Measurements from ENCODE around the gene KAT2B. TPM values are rescaled to one million over a fixed set of nuclear protein-coding genes. Genes with fewer than 3 reads are reported as not detected.

KAT2B gene
- total RNA-seq, result 64.2 TPM

DNA sequence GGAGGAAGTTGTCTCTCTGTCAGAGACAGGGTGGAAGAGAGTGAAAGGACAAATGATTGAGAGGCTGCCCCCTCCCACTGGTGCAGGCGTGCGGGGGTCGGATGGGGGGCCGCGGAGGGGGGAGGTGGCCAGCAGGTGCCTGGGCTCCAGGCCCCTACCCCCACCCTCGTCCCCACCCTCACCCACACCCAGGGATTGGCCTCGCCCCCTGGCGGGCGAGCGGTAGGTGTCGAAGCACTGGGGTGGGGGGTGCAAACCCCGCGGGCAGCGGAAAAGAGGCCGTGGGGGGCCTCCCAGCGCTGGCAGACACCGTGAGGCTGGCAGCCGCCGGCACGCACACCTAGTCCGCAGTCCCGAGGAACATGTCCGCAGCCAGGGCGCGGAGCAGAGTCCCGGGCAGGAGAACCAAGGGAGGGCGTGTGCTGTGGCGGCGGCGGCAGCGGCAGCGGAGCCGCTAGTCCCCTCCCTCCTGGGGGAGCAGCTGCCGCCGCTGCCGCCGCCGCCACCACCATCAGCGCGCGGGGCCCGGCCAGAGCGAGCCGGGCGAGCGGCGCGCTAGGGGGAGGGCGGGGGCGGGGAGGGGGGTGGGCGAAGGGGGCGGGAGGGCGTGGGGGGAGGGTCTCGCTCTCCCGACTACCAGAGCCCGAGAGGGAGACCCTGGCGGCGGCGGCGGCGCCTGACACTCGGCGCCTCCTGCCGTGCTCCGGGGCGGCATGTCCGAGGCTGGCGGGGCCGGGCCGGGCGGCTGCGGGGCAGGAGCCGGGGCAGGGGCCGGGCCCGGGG, at the start of gene KAT2B:
KAT2B (plus strand) TSS at position 682 of the 783 bp plus-strand sequence; CDS start at position 714, 32 bp downstream.

DNA sequence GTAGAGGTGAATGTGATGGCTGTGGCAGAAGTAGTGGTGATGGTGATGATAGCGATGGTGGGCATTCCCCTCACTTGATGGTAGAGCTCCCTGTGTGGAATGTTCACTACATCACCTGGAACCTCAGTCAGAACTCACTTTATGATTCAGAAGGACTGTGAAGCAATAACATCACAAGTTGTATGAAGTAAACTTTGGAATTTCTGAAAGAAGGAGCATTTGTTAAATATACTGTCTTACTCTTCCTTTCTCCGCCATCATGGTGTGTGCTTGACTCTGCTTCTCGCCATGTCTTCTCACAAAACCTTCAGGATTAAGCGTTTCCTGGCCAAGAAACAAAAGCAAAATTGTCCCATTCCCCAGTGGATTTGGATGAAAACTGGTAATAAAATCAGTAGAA, 28.1 kb upstream of the KAT2B start, which contains the start of gene PP2D1:
PP2D1 (minus strand) TSS at position 101 of the 400 bp plus-strand sequence. CDS start 192 bp downstream, outside the sequence.

DNA sequence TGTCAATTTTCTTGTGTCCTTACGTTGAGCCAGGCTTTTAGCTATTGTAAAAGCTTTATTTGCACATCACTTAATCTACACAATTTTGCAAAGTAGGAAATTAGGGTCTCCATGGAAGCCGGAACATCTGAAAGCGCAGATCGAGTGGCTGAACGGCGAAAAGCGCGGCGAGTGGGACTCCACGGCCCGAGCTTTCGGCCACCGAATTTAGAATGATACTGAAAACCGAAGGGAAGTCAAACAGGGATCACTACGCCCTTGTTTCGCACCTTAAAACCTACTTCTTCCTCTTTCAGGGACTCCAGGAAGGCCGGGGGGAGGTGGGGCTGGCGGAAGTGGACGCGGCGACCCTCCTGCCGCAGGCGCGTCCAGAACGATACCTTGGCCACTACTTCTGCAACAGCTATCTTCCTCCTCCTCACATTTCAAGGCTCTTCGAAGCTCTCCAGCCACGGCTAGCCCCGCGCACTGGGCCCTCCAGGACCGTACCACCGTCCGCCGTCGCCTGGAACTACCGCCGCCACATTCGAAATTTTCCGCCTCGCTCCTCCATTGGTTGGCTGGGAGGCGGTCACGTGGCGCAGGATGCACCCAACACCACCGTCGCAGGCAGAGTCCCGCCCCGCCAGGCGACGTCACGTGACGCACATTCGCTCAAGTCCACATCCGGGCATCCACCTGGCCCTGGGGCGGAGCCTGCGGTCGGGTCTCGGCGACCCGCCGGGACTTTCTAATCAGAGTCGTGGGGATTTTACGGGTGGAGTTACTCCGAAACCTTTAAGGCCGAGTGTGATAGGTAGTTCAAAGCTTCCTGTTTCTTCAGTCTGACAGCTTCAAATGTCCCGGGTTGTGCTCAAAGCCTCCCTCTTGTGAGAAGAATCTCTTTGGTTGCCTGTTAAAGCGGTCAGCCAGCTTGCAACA, 145.7 kb downstream of the KAT2B start, which contains the start of gene SGO1:
SGO1 (minus strand) TSS at position 528 of the 921 bp plus-strand sequence. CDS start 2,179 bp downstream, outside the sequence.

Other genes with a start within 250 kb of the KAT2B start
- gene EFHB, start 106.2 kb upstream of the KAT2B start, total RNA-seq, result 1.8 TPM
- 89.5 TPM for gene RAB5A, start 93.3 kb upstream of the KAT2B start, total RNA-seq
- gene PP2D1, start 28.2 kb upstream of the KAT2B start, total RNA-seq, result not detected
- 6.6 TPM for gene SGO1, start 145.8 kb downstream of the KAT2B start, total RNA-seq